NB4 (cell line): ENCODE results near the gene SNX8.

Experiments used
- DNase-seq: peaks from one replicate; pipeline ENCODE4 v3.0.0; 2010; ENCODE audit warnings: low read depth
- H3K4me3 ChIP-seq: one replicate; pipeline ENCODE4 v1.5.1; 2011; ENCODE audit warnings: mild to moderate bottlenecking, low read depth, low read length, moderate library complexity
- CTCF ChIP-seq: IDR thresholded peaks from one replicate; pipeline ENCODE4 v1.5.1; 2012; ENCODE audit warnings: low read depth, low read length
- MAX ChIP-seq: IDR thresholded peaks from 2 replicates; pipeline ENCODE4 v1.6.1; 2011; ENCODE audit warnings: low read depth, low read length
- MYC ChIP-seq: IDR thresholded peaks from 2 replicates; pipeline ENCODE4 v1.6.1; 2011; ENCODE audit warnings: low read depth, low read length
- POLR2A ChIP-seq: IDR thresholded peaks from 2 replicates; pipeline ENCODE4 v1.6.1; 2011; ENCODE audit warnings: mild to moderate bottlenecking; ENCODE audit not compliant: insufficient read length; ENCODE audit errors: extremely low read depth

SNX8 gene

DNA sequence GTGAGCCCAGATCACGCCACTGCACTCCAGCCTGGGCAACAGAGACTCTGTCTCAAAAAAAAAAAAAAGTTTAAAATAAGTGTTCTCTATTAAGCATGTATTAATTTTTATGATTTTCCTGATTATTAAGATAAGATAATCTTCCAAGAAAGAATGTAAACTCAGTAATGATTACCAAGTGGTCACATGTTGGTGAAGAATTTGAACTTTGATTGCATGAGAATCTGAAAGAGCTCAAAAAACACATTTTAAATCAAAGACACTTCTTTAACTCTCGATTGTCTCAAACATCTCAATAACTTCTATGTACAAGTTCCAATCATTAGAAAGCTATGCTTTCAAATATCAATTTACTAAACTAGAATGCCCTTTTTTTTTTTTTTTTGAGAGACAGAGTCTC lies 33.8 kb downstream of the SNX8 start:
- TF ChIP-seq MAX (no peak), CTCF (no peak), POLR2A (no peak), MYC (no peak)
- DNase-seq, result no peak

DNA sequence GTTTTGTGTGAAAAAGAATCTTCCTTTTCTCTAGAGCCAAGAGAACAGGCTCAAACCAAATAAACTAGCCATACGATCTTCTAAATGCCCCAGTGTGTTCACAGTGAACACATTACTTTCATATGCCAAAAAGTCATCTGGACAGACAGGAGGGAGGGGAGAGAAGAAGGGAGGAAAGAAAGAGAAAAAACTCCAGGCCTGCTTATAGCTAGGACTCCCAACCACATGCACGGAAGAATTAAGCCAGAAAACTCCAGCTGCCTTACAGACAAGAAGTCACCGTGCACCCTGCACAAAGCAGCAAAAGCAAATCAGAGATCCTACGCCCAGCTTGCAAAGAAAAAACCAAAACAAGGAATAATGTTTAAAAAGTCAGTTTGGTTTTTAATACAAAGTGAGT lies 34.3 kb downstream of the SNX8 start:
- TF ChIP-seq MAX (no peak), MYC (no peak), POLR2A (no peak), CTCF (no peak)
- no peak for DNase-seq
- no peak overlapping the region for H3K4me3 ChIP-seq

More for the DNA sequence above, 33.8 kb downstream of the SNX8 start:
- no peak overlapping the region for H3K4me3 ChIP-seq

DNA sequence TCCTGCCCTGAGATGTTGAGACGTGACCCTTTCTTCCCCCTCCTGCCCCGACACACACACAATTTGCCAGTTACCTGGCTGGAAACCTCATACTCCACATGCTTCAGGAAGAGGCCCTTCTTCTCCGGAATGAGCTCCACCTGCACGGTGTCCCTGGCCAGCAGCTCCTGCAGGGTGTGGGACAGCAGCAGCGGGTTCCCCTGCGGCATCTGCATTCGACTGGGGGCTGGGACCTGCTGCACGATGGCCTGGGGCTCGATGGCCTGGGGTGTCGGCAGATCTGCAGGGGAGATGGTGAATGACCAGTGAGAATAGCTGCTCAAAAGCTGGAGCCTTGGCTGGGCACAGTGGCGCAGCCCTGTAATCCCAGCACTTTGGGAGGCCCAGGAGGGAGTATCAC lies 36.2 kb downstream of the SNX8 start:
- no peak overlapping the region for H3K4me3 ChIP-seq
- no peak for DNase-seq
- no peak for TF ChIP-seq CTCF
- TF ChIP-seq MAX, result no peak
- no peak for TF ChIP-seq POLR2A
- no peak for TF ChIP-seq MYC

DNA sequence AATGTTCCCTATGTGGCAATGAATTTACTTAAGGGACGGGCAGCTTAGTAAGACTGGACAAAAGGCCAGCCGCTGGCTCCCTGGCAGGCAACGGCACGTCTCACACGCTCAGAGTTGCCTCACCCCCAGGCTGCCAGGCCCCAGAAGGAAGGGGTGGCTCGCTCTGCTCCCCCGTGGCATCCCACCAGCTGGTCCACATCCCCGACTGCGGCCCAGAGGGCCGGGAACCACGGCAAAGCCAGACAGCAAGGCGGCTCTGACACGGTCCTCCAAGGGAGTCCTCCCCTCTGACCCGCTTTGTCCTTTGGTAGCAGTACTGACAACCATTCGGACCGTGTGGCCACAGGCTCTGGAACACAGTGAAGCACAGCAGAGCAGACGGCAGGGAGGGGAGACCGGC lies 38.1 kb downstream of the SNX8 start:
- no peak overlapping the region for H3K4me3 ChIP-seq
- no peak for DNase-seq
- TF ChIP-seq MAX, result no peak
- TF ChIP-seq CTCF, result no peak
- TF ChIP-seq POLR2A, result no peak
- TF ChIP-seq MYC, result no peak

GRCh38 chr7:2275101-2275500 lies 39.1 kb downstream of the SNX8 start:
- TF ChIP-seq CTCF (no peak), POLR2A (no peak), MAX (no peak), MYC (no peak)
- no peak overlapping the region for H3K4me3 ChIP-seq
- no peak for DNase-seq

- no peak for TF ChIP-seq POLR2A
- no peak overlapping the region for H3K4me3 ChIP-seq
- no peak for DNase-seq
Measured at GRCh38 chr7:2274666-2275065, 39.6 kb downstream of the SNX8 start.
